Fibroblast of lung (primary cell): Measurements from ENCODE around the gene F2RL3. TPM values are rescaled to one million over a fixed set of nuclear protein-coding genes. Genes with fewer than 3 reads are reported as not detected.
A peak's percentile ranks its signal among the peaks of the same experiment; 100 is the strongest.

ENCODE experiments used
- DNase-seq, 2 donors: peaks; one replicate each; pipeline versions ENCODE4 v3.0.0 to v3.0.0-alpha.2; 2010; ENCODE audit warnings: low read depth in 2 of 2
- H2AFZ ChIP-seq: 2 replicates; pipeline ENCODE4 v1.5.1; 2012; ENCODE audit warnings: low read length, control low read depth, inconsistent platforms
- H3K27ac ChIP-seq: 2 replicates; pipeline ENCODE4 v1.5.1; 2011; ENCODE audit warnings: low read length, control low read depth; ENCODE audit not compliant: insufficient read depth
- H3K27me3 ChIP-seq: 2 replicates; pipeline ENCODE4 v1.5.1; 2011; ENCODE audit warnings: mild to moderate bottlenecking, low read length; ENCODE audit not compliant: control insufficient read depth, insufficient read depth
- H3K36me3 ChIP-seq: 2 replicates; pipeline ENCODE4 v1.5.1; 2011; ENCODE audit warnings: low read length; ENCODE audit not compliant: control insufficient read depth, insufficient read depth
- H3K4me1 ChIP-seq: 2 replicates; pipeline ENCODE4 v1.5.1; 2011; ENCODE audit warnings: low read length; ENCODE audit not compliant: control insufficient read depth, insufficient read depth; ENCODE audit errors: extremely low read depth
- H3K4me2 ChIP-seq: 2 replicates; pipeline ENCODE4 v1.5.1; 2011; ENCODE audit warnings: low read length, control low read depth; ENCODE audit not compliant: insufficient read depth; ENCODE audit errors: extremely low read depth
- H3K4me3 ChIP-seq, 4 experiments: fragments of 200-600 bp in 1 of 4; sonication (generic) in 1 of 4; replicated peaks in 1 of 4; 2 replicates each; pipeline ENCODE4 v1.5.1; 2011 to 2016; ENCODE audit warnings: low read length in 4 of 4, low read depth in 3 of 4, mild to moderate bottlenecking in 3 of 4, control low read depth in 2 of 4, inconsistent platforms in 1 of 4, mixed read lengths in 1 of 4; ENCODE audit not compliant: insufficient read depth in 1 of 4; ENCODE audit errors: control extremely low read depth in 1 of 4
- H3K79me2 ChIP-seq: 2 replicates; pipeline ENCODE4 v1.5.1; 2012; ENCODE audit warnings: mild to moderate bottlenecking, low read length, inconsistent platforms; ENCODE audit not compliant: control insufficient read depth, insufficient read depth
- H3K9ac ChIP-seq: 2 replicates; pipeline ENCODE4 v1.5.1; 2011; ENCODE audit warnings: mild to moderate bottlenecking, low read length, control low read depth; ENCODE audit not compliant: insufficient read depth
- H3K9me3 ChIP-seq: 2 replicates; pipeline ENCODE4 v1.5.1; 2012; ENCODE audit warnings: low read depth, low read length; ENCODE audit not compliant: control insufficient read depth, insufficient read depth
- H4K20me1 ChIP-seq: 2 replicates; pipeline ENCODE4 v1.5.1; 2011; ENCODE audit warnings: low read length; ENCODE audit not compliant: control insufficient read depth, insufficient read depth; ENCODE audit errors: extremely low read depth
- EZH2 ChIP-seq: IDR thresholded peaks from 2 replicates; pipeline ENCODE4 v1.5.1; 2012; ENCODE audit warnings: low read length, control low read depth, mild to moderate bottlenecking; ENCODE audit errors: missing control alignments
- polyA minus RNA-seq: library from RNA; depleted of rRNA, polyadenylated mRNA; stranded (reverse); fragments of >200 nt; gene quantifications from 2 replicates; pipeline ENCODE4 v1.2.3, GENCODE V29; 2011; ENCODE audit warnings: low replicate concordance
- polyA plus RNA-seq, 2 donors: library from polyadenylated mRNA; depleted of rRNA in 1 of 2; stranded (reverse) in 1 of 2; unstranded in 1 of 2; fragments of >200 nt; gene quantifications; 2 replicates each; pipeline ENCODE4 v1.2.1, GENCODE V29; 2011 to 2012; ENCODE audit warnings: missing spikeins in 1 of 2
- total RNA-seq: library from RNA; depleted of rRNA; stranded (reverse); fragments of >200 nt; gene quantifications from 2 replicates; pipeline ENCODE4 v1.2.1, GENCODE V29; 2014
- TF ChIP-seq, protein P1 (sequence below), 2 donors: IDR thresholded peaks in 1 of 2; conservative IDR thresholded peaks in 1 of 2; 1 replicate in 1 of 2; 2 replicates in 1 of 2; pipeline ENCODE4 v1.5.1; 2011 to 2012; ENCODE audit warnings: low read length in 2 of 2, control low read depth in 1 of 2, inconsistent platforms in 1 of 2, low read depth in 1 of 2, mild to moderate bottlenecking in 1 of 2

Gene F2RL3
- total RNA-seq (under 0.01 TPM in 1 of 2 replicates, not detected in the other), polyA plus RNA-seq (0.01 and 0.05 TPM in 2 replicates), polyA minus RNA-seq (not detected in 2 replicates)
- 0.08 TPM in 1 of 2 replicates, not detected in the other for polyA plus RNA-seq (2012)

DNA sequence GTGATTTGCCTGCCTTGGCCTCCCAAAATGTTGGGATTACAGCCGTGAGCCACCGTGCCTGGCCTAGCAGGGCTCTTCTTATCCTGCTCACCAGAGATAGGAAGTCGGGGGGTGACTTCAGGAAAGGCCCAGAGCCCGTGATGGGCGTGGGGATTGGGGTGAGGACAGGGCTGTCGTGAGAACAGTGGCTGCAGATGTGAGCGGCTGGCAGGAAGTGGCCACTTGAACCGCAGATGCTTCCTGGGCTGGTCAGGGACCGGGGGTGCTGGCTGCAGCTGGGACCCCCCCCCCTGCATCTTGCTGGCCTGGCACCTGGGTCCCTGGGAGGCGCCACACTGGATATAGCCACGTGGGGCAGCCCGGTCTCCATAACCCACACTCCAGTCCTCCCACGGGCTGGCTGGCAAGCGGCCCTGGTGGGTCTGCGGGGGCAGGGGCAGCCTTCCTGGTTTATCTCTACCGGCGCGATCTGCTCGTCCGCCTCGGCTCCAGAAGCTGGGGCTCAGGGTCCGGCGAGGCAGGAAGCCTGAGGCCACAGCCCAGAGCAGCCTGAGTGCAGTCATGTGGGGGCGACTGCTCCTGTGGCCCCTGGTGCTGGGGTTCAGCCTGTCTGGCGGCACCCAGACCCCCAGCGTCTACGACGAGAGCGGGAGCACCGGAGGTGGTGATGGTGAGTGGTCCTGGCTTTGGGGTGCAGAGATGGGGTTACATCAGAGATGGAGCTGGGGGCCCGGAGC is at the start of gene F2RL3:
Gene F2RL3, plus strand, starts transcription at position 371 of the 737 bp plus-strand sequence. Its CDS starts 191 bp downstream, at position 562.
- no peaks in the 10 kb centered on the region for H3K27me3 ChIP-seq
- no peaks in the 10 kb centered on the region for H3K4me1 ChIP-seq
- H3K4me3 ChIP-seq: no peak within 1 kb of the TSS
- H3K9ac ChIP-seq: no peak within 1 kb of the TSS
- DNase-seq: peak in 1 of 2 donors; percentile 17
- no peaks in the 10 kb centered on the region for H3K36me3 ChIP-seq
- H3K27ac ChIP-seq: no peak within 1 kb of the TSS
- no peaks in the 10 kb centered on the region for H3K79me2 ChIP-seq
- H2AFZ ChIP-seq: no peak within 1 kb of the TSS
- TF ChIP-seq, protein P1, sequence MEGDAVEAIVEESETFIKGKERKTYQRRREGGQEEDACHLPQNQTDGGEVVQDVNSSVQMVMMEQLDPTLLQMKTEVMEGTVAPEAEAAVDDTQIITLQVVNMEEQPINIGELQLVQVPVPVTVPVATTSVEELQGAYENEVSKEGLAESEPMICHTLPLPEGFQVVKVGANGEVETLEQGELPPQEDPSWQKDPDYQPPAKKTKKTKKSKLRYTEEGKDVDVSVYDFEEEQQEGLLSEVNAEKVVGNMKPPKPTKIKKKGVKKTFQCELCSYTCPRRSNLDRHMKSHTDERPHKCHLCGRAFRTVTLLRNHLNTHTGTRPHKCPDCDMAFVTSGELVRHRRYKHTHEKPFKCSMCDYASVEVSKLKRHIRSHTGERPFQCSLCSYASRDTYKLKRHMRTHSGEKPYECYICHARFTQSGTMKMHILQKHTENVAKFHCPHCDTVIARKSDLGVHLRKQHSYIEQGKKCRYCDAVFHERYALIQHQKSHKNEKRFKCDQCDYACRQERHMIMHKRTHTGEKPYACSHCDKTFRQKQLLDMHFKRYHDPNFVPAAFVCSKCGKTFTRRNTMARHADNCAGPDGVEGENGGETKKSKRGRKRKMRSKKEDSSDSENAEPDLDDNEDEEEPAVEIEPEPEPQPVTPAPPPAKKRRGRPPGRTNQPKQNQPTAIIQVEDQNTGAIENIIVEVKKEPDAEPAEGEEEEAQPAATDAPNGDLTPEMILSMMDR (conservative IDR thresholded peaks at IDR 0.05 in 1 of 2, IDR thresholded peaks at IDR 0.05 in 1 of 2; ENCODE audit: low read depth in 1 of 2, low read length in 2 of 2): no peak
- TF ChIP-seq EZH2: no peak
- no peak within 1 kb of the TSS for H3K4me2 ChIP-seq
- no peaks in the 10 kb centered on the region for H3K9me3 ChIP-seq
- H4K20me1 ChIP-seq: no peaks in the 10 kb centered on the region

DNA sequence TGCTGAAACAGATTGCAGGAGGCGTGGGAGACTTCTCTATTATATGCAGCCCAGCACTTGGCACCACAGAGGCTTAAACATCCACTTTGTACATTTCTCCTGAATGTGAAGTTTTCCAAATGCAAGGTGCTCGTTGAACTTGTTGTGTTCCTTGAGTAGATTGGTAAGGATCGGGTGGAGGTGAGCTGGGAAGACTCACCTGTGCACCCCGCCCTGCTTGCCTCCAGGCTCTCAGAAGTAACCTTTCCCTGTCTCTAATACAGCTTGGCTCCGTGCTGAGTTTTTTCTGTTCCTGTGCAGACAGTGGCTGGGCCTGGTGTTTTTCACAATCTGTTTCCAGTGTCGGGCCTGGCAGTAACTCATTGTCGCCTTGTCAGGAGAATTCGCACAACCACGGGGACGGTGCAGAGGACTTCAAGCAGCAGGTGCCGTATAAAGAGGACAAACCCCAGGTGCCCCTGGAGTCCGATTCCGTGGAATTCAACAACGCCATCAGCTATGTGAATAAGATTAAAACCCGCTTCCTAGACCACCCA is 47.3 kb upstream of the F2RL3 start:
- Histone ChIP-seq H3K9ac (no peak overlapping the region), H2AFZ (no peak overlapping the region), H3K27ac (no peak overlapping the region), H3K4me3 (no peak overlapping the region), H3K79me2 (peaks cover 3% of the 10 kb centered on the region), H3K4me2 (no peak overlapping the region), H3K27me3 (no peaks in the 10 kb centered on the region), H3K9me3 (no peaks in the 10 kb centered on the region), H4K20me1 (no peaks in the 10 kb centered on the region), H3K36me3 (peaks cover 27% of the 10 kb centered on the region), H3K4me1 (no peaks in the 10 kb centered on the region)
- TF ChIP-seq, protein P1 (conservative IDR thresholded peaks at IDR 0.05 in 1 of 2, IDR thresholded peaks at IDR 0.05 in 1 of 2; ENCODE audit: low read depth in 1 of 2, low read length in 2 of 2): no peak
- no peak for DNase-seq

DNA sequence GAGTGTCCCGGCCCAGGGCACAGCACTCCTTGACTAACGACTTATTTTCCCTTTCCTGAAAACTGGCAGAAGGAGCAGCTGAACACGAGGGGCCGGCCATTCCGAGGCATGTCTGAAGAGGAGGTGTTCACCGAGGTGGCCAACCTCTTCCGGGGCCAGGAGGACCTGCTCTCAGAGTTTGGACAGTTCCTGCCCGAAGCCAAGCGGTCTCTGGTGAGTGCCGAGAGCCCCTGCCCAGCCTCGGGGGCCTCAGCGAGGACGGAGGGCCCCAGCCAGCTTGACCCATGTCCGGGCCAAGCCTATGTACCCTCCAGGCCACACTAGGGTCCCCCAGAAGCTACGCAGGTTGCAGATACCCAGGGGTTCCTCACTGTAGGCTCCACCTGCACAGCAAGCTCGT is 41.9 kb upstream of the F2RL3 start:
- Histone ChIP-seq H3K4me2 (no peak overlapping the region), H3K9me3 (no peaks in the 10 kb centered on the region), H3K4me1 (peaks cover 8% of the 10 kb centered on the region), H3K79me2 (no peaks in the 10 kb centered on the region), H3K27me3 (no peaks in the 10 kb centered on the region), H4K20me1 (no peaks in the 10 kb centered on the region), H2AFZ (no peak overlapping the region), H3K27ac (no peak overlapping the region), H3K9ac (no peak overlapping the region), H3K36me3 (peaks cover 33% of the 10 kb centered on the region), H3K4me3 (no peak overlapping the region)
- TF ChIP-seq EZH2: no peak
- TF ChIP-seq, protein P1 (conservative IDR thresholded peaks at IDR 0.05 in 1 of 2, IDR thresholded peaks at IDR 0.05 in 1 of 2; ENCODE audit: low read depth in 1 of 2, low read length in 2 of 2): no peak
- DNase-seq: no peak
